ENCODE measurements around the gene ZNF468. TPM values are rescaled to one million over a fixed set of nuclear protein-coding genes. Genes with fewer than 3 reads are reported as not detected.
A peak's percentile ranks its signal among the peaks of the same experiment; 100 is the strongest.
"Not testable (repeated sequence)": the region's sequence is repeated elsewhere in the genome, so short reads cannot be mapped to it uniquely, and the experiment has no call there.

The ZNF468 gene
- total RNA-seq, 6 experiments from 2014 or later, result 8.5 to 12.9 (median 11.2) TPM

DNA sequence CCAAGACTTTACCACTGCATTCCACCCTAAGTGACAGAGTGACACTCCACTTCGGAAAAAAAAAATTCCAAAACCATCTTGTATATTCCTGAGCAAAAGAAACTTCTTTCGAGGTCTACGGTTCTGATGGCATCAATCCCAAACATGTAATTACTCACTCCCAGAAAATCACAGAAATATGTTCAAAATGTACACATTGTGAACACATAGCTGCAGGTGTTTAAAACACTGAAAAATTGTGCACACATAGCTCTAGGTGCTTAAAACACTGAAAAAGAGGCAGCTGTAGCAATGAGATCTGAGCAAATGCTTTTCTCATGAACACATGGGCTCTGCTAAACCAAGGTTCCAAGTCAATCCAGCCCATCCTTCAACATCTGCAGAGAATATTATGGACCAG lies 14.0 kb upstream of the ZNF468 start:
- Mint-ChIP-seq H3K4me1 (ENCODE audit: low read depth) (no peaks in the 10 kb centered on the region), H3K27me3 (ENCODE audit: insufficient read depth) (no peaks in the 10 kb centered on the region; the same call in 1 of the 2 replicates), H3K27ac (no peak overlapping the region), H3K4me3 (no peak overlapping the region), H3K36me3 (ENCODE audit: low read depth) (peaks cover 33% of the 10 kb centered on the region), H3K9me3 (peaks cover 47% of the 10 kb centered on the region)
- no peak for TF ChIP-seq CTCF (IDR thresholded peaks at IDR 0.05)
- DNase-seq, result no peak

DNA sequence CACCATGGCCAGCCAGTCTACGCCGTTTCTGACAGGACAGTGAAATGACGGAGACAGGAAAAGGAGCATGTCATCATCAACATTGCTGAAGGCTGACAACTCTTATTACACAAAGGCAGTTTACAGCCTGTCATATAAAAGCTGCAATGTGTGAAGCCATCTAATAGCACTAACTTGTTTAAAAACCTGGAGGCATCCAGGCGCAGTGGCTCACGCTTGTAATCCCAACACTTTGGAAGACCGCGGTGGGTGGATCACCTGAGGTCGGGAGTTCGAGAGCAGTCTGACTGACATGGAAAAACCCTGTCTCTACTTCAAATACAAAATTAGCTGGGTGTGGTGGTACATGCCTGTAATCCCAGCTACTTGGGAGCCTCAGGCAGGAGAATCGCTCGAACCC lies 10.6 kb upstream of the ZNF468 start:
- not testable (repeated sequence) for H3K27me3 Mint-ChIP-seq (ENCODE audit: insufficient read depth); DNase-seq; H3K27ac Mint-ChIP-seq; H3K4me1 Mint-ChIP-seq (ENCODE audit: low read depth); H3K4me3 Mint-ChIP-seq
- Mint-ChIP-seq H3K36me3 (ENCODE audit: low read depth) (peaks cover 16% of the 10 kb centered on the region), H3K9me3 (peaks cover 28% of the 10 kb centered on the region)

DNA sequence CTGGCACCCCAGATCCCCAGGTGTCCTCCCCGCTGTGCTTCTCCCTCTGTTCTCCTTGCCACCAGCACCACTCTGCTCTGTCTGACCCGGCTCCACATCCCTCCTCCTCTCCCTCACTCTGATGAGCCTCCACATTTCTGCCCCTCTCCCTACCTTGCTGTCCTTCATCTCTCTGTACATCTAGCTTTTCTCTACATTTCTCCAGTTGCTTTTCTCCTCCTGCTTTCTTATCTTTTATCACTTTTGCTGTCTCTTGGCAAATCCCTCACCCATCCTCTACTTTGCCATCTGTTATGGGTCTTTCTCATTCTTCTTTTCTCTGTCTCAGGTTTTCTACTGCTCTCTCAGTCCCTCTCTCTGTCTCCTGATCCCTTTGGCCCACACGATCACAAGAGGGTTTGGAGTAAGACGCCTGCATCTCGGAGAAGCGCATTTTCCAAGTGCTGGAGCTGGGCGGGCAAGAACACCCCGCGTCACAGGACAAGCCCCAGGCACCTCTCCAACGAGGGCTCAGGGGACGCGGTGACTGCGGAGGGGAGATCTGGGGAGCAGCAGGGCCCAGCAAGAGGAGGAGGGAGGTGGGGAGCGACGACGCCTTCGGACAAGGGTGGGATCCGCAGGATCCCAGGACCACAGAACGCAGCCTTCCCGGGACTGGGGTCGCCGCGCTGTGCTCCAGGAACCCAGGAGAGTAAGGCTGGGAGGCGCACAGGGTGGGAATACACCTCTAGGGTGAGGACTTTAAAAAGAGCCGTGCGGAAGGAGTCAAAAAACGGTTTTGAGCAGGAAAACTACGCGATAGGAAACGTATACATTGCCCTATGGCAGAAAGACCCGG lies 660 bp downstream of the ZNF468 start:
- Mint-ChIP-seq H3K9me3 (peaks cover 10% of the 10 kb centered on the region), H3K36me3 (ENCODE audit: low read depth) (peaks cover 39% of the 10 kb centered on the region), H3K27ac (peak overlapping the region; percentile 76), H3K4me3 (peak overlapping the region; percentile 91), H3K4me1 (ENCODE audit: low read depth) (peaks cover 29% of the 10 kb centered on the region)
- DNase-seq, result peak; percentile 1
- H3K27me3 Mint-ChIP-seq (ENCODE audit: insufficient read depth), result not testable (repeated sequence)

DNA sequence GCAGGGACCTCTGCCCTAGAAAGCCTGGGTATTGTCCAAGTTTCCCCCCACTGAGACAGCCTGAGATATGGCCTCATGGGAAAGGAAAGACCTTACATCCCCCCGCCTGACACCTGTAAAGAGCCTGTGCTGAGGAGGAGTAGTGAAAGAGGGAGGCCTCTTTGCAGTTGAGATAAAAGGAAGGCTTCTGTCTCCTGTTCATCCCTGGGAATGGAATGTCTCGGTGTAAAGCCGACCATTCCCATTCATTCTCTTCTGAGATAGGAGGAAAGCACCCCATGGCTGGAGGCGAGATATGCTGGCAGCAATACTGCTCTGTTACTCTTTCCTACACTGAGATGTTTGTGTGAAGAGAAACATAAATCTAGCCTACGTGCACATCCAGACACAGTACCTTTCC lies 10.1 kb downstream of the ZNF468 start:
- not testable (repeated sequence) for H3K4me3 Mint-ChIP-seq; H3K27me3 Mint-ChIP-seq (ENCODE audit: insufficient read depth); H3K27ac Mint-ChIP-seq; DNase-seq; H3K4me1 Mint-ChIP-seq (ENCODE audit: low read depth)
- peaks cover 51% of the 10 kb centered on the region for H3K9me3 Mint-ChIP-seq
- H3K36me3 Mint-ChIP-seq (ENCODE audit: low read depth), result peaks cover 92% of the 10 kb centered on the region

DNA sequence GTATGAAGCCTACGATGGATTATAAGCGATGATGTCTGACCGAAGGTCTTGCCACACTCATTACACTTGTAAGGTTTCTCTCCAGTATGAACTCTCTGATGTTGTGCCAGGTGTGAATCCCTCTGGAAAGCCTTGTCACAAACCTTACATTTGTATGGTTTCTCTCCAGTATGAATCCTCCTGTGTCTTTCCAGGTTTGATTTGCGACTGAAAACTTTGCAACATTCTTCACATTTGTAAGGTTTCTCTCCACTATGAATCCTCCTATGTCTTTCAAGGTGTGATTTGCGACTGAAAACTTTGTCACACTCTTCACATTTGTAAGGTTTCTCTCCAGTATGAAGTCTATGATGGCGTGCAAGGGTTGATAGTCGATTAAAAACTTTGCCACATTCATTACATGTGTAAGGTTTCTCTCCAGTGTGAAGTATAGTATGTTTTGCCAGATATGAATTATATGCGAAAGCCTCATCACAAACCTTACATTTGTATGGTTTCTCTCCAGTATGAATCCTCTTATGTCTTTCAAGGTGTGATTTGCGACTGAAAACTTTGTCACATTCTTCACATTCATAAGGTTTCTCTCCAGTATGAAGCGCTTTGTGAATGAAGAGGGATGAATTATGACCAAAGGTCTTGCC lies 16.5 kb downstream of the ZNF468 start:
- not testable (repeated sequence) for H3K4me3 Mint-ChIP-seq; H3K27me3 Mint-ChIP-seq (ENCODE audit: insufficient read depth); H3K4me1 Mint-ChIP-seq (ENCODE audit: low read depth); DNase-seq; H3K27ac Mint-ChIP-seq
- H3K9me3 Mint-ChIP-seq, result peaks cover 95% of the 10 kb centered on the region
- peaks cover 99% of the 10 kb centered on the region for H3K36me3 Mint-ChIP-seq (ENCODE audit: low read depth)

- not testable (repeated sequence) for H3K27ac Mint-ChIP-seq; H3K27me3 Mint-ChIP-seq (ENCODE audit: insufficient read depth); H3K4me3 Mint-ChIP-seq; DNase-seq; H3K4me1 Mint-ChIP-seq (ENCODE audit: low read depth)
- Mint-ChIP-seq H3K9me3 (peaks cover 78% of the 10 kb centered on the region), H3K36me3 (ENCODE audit: low read depth) (peaks cover 51% of the 10 kb centered on the region)
These were observed 23.1 kb downstream of the ZNF468 start for GRCh38 chr19:52834289-52834688.

DNA sequence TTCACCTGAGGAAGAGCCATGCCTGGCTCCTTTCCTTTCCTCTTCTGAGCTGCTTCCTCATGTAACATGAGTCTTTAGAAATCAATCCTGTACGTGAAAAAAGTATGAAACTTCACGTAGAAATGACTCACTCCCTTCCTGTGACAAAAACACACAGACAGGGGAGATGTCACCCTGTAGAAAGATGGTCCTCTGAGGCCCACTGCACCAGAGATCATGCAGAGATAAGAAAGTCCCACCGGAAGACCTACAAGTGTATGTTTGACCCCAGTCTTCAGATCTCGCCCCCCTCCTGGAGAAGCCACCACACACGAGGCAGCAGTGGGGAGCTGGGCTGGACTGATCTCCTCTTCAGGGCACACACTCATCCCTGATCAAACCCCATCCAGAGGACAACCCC lies 23.9 kb downstream of the ZNF468 start:
- H3K4me3 Mint-ChIP-seq; H3K27ac Mint-ChIP-seq; H3K27me3 Mint-ChIP-seq (ENCODE audit: insufficient read depth); DNase-seq; H3K4me1 Mint-ChIP-seq (ENCODE audit: low read depth): not testable (repeated sequence)
- Mint-ChIP-seq H3K9me3 (peaks cover 72% of the 10 kb centered on the region), H3K36me3 (ENCODE audit: low read depth) (peaks cover 44% of the 10 kb centered on the region)

- DNase-seq; H3K27ac Mint-ChIP-seq; H3K36me3 Mint-ChIP-seq (ENCODE audit: low read depth); H3K4me1 Mint-ChIP-seq (ENCODE audit: low read depth); H3K27me3 Mint-ChIP-seq (ENCODE audit: insufficient read depth); H3K4me3 Mint-ChIP-seq: not testable (repeated sequence)
- peaks cover 59% of the 10 kb centered on the region for H3K9me3 Mint-ChIP-seq
These were observed 27.6 kb downstream of the ZNF468 start for GRCh38 chr19:52829866-52830265.

GRCh38 chr19:52825765-52826164 lies 31.7 kb downstream of the ZNF468 start:
- TF ChIP-seq CTCF (IDR thresholded peaks at IDR 0.05), result no peak

More at GRCh38 chr19:52825765-52826164, 31.7 kb downstream of the ZNF468 start:
- Mint-ChIP-seq H3K36me3 (ENCODE audit: low read depth) (peaks cover 12% of the 10 kb centered on the region; the same call in 1 of the 2 replicates), H3K4me3 (no peak overlapping the region), H3K9me3 (peaks cover 49% of the 10 kb centered on the region), H3K27ac (no peak overlapping the region), H3K4me1 (ENCODE audit: low read depth) (peaks cover 3% of the 10 kb centered on the region), H3K27me3 (ENCODE audit: insufficient read depth) (no peaks in the 10 kb centered on the region)
- DNase-seq, result no peak

Measured in HFFc6 (cell line).